Fibroblast of lung (primary cell): ENCODE results near the gene IL18RAP. TPM values are rescaled to one million over a fixed set of nuclear protein-coding genes. Genes with fewer than 3 reads are reported as not detected.

Experiments used
- DNase-seq, 2 donors: peaks; one replicate each; pipeline versions ENCODE4 v3.0.0 to v3.0.0-alpha.2; 2010; ENCODE audit warnings: low read depth in 2 of 2
- H2AFZ ChIP-seq: 2 replicates; pipeline ENCODE4 v1.5.1; 2012; ENCODE audit warnings: low read length, control low read depth, inconsistent platforms
- H3K27ac ChIP-seq: 2 replicates; pipeline ENCODE4 v1.5.1; 2011; ENCODE audit warnings: low read length, control low read depth; ENCODE audit not compliant: insufficient read depth
- H3K27me3 ChIP-seq: 2 replicates; pipeline ENCODE4 v1.5.1; 2011; ENCODE audit warnings: mild to moderate bottlenecking, low read length; ENCODE audit not compliant: control insufficient read depth, insufficient read depth
- H3K36me3 ChIP-seq: 2 replicates; pipeline ENCODE4 v1.5.1; 2011; ENCODE audit warnings: low read length; ENCODE audit not compliant: control insufficient read depth, insufficient read depth
- H3K4me1 ChIP-seq: 2 replicates; pipeline ENCODE4 v1.5.1; 2011; ENCODE audit warnings: low read length; ENCODE audit not compliant: control insufficient read depth, insufficient read depth; ENCODE audit errors: extremely low read depth
- H3K4me2 ChIP-seq: 2 replicates; pipeline ENCODE4 v1.5.1; 2011; ENCODE audit warnings: low read length, control low read depth; ENCODE audit not compliant: insufficient read depth; ENCODE audit errors: extremely low read depth
- H3K4me3 ChIP-seq, 4 experiments: fragments of 200-600 bp in 1 of 4; sonication (generic) in 1 of 4; replicated peaks in 1 of 4; 2 replicates each; pipeline ENCODE4 v1.5.1; 2011 to 2016; ENCODE audit warnings: low read length in 4 of 4, low read depth in 3 of 4, mild to moderate bottlenecking in 3 of 4, control low read depth in 2 of 4, inconsistent platforms in 1 of 4, mixed read lengths in 1 of 4; ENCODE audit not compliant: insufficient read depth in 1 of 4; ENCODE audit errors: control extremely low read depth in 1 of 4
- H3K79me2 ChIP-seq: 2 replicates; pipeline ENCODE4 v1.5.1; 2012; ENCODE audit warnings: mild to moderate bottlenecking, low read length, inconsistent platforms; ENCODE audit not compliant: control insufficient read depth, insufficient read depth
- H3K9ac ChIP-seq: 2 replicates; pipeline ENCODE4 v1.5.1; 2011; ENCODE audit warnings: mild to moderate bottlenecking, low read length, control low read depth; ENCODE audit not compliant: insufficient read depth
- H3K9me3 ChIP-seq: 2 replicates; pipeline ENCODE4 v1.5.1; 2012; ENCODE audit warnings: low read depth, low read length; ENCODE audit not compliant: control insufficient read depth, insufficient read depth
- H4K20me1 ChIP-seq: 2 replicates; pipeline ENCODE4 v1.5.1; 2011; ENCODE audit warnings: low read length; ENCODE audit not compliant: control insufficient read depth, insufficient read depth; ENCODE audit errors: extremely low read depth
- EZH2 ChIP-seq: IDR thresholded peaks from 2 replicates; pipeline ENCODE4 v1.5.1; 2012; ENCODE audit warnings: low read length, control low read depth, mild to moderate bottlenecking; ENCODE audit errors: missing control alignments
- polyA plus RNA-seq, 2 donors: library from polyadenylated mRNA; depleted of rRNA in 1 of 2; stranded (reverse) in 1 of 2; unstranded in 1 of 2; fragments of >200 nt; gene quantifications; 2 replicates each; pipeline ENCODE4 v1.2.1, GENCODE V29; 2011 to 2012; ENCODE audit warnings: missing spikeins in 1 of 2
- total RNA-seq: library from RNA; depleted of rRNA; stranded (reverse); fragments of >200 nt; gene quantifications from 2 replicates; pipeline ENCODE4 v1.2.1, GENCODE V29; 2014
- TF ChIP-seq, protein P1 (sequence below), 2 donors: IDR thresholded peaks in 1 of 2; conservative IDR thresholded peaks in 1 of 2; 1 replicate in 1 of 2; 2 replicates in 1 of 2; pipeline ENCODE4 v1.5.1; 2011 to 2012; ENCODE audit warnings: low read length in 2 of 2, control low read depth in 1 of 2, inconsistent platforms in 1 of 2, low read depth in 1 of 2, mild to moderate bottlenecking in 1 of 2

IL18RAP gene
- total and polyA plus RNA-seq, 2 donors (not counting 1 experiment from before 2014, with no cell fraction given) = not detected

DNA sequence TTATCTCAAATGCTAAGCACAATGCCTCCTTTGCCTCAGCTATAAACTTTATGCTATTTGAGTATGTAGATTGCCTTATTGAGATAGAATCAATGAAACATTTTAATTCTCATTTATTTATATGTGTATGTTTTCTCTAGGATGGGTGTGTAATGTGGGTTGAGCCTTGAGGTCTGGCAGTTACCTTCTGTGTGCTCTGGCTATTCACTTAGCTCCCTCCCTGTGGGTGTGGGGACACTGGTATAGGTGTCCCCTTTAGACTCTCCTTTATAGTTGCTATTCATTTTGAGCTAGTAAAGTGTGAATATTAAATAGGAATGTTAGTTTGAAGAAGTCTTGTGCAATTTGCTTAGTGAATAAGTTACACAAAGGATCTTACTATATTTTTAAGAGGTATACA, 51.8 kb downstream of the IL18RAP start:
- Histone ChIP-seq H3K4me3 (no peak overlapping the region), H3K27ac (no peak overlapping the region), H3K9me3 (no peaks in the 10 kb centered on the region), H3K4me2 (no peak overlapping the region), H2AFZ (no peak overlapping the region), H3K36me3 (no peaks in the 10 kb centered on the region), H3K79me2 (no peaks in the 10 kb centered on the region), H4K20me1 (no peaks in the 10 kb centered on the region), H3K27me3 (peaks cover 2% of the 10 kb centered on the region), H3K9ac (no peak overlapping the region), H3K4me1 (no peaks in the 10 kb centered on the region)
- TF ChIP-seq, protein P1, sequence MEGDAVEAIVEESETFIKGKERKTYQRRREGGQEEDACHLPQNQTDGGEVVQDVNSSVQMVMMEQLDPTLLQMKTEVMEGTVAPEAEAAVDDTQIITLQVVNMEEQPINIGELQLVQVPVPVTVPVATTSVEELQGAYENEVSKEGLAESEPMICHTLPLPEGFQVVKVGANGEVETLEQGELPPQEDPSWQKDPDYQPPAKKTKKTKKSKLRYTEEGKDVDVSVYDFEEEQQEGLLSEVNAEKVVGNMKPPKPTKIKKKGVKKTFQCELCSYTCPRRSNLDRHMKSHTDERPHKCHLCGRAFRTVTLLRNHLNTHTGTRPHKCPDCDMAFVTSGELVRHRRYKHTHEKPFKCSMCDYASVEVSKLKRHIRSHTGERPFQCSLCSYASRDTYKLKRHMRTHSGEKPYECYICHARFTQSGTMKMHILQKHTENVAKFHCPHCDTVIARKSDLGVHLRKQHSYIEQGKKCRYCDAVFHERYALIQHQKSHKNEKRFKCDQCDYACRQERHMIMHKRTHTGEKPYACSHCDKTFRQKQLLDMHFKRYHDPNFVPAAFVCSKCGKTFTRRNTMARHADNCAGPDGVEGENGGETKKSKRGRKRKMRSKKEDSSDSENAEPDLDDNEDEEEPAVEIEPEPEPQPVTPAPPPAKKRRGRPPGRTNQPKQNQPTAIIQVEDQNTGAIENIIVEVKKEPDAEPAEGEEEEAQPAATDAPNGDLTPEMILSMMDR (conservative IDR thresholded peaks at IDR 0.05 in 1 of 2, IDR thresholded peaks at IDR 0.05 in 1 of 2; ENCODE audit: low read depth in 1 of 2, low read length in 2 of 2) = no peak
- no peak for TF ChIP-seq EZH2
- no peak for DNase-seq

DNA sequence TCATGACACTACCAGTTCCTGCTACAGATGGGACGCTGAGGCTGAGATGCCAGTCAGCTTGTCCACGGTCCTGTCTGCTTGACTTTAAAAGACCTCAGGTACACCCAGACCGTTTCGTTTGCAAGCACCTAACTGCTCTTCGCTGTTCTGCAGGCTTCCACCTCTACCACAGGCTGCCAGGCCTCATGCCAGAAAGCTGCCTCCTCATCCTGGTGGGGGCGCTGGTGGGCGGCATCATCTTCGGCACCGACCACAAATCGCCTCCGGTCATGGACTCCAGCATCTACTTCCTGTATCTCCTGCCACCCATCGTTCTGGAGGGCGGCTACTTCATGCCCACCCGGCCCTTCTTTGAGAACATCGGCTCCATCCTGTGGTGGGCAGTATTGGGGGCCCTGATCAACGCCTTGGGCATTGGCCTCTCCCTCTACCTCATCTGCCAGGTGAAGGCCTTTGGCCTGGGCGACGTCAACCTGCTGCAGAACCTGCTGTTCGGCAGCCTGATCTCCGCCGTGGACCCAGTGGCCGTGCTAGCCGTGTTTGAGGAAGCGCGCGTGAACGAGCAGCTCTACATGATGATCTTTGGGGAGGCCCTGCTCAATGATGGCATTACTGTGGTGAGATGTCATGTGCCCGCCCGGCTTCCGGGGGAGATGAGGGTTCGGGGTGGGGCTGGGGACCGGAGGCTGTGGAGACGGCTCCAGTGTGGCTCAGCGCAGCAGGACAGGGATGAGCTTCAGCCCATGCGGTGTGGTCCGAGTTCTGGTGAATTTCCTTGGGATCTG, 55.9 kb downstream of the IL18RAP start:
- TF ChIP-seq EZH2 = no peak
- TF ChIP-seq, protein P1 (conservative IDR thresholded peaks at IDR 0.05 in 1 of 2, IDR thresholded peaks at IDR 0.05 in 1 of 2; ENCODE audit: low read depth in 1 of 2, low read length in 2 of 2) = no peak
- no peak overlapping the region for H2AFZ ChIP-seq
- H3K4me1 ChIP-seq = no peaks in the 10 kb centered on the region

DNA sequence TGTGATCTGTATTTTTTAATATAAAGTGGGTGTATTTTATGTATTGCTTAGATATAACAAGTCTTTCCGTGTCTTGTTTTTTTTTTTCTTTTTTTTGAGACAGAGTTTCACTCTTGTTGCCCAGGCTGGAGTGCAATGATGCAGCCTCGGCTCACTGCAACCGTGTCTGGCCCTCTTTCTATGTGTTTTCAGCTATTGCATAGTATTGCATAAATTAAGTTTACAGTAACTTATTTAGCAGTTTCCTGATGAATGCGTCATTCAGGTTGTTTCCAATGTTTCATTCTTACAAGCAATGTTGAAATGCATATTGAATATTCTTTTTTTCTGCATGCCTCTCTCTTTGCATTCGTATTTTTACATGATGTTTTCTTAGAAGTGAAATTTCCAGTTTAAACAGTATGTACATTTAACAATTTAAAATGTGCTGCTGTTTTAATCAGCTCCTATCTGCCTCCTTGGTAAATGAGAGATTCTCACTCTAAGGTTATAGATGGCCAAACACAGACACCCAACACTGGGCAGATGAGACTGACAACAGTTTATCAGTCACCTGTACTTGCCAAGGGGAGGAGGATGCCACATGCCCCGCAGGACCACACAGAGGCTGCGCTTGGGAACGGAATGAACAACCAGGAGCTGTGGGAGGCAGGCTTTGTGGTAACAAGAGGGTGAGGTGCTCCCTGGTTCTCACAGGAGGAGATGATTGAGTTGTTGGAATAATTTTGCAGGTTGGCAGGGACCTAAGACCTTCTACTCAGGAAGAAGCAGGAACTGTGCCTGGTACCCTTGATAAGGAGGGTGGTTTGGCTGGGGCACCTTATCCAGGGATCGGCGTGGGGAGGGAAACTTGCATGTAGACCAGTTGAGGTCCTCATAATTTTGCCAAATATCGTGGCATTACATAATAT, 57.6 kb downstream of the IL18RAP start:
- H4K20me1 ChIP-seq = no peaks in the 10 kb centered on the region
- H2AFZ ChIP-seq = no peak overlapping the region
- no peak for TF ChIP-seq EZH2
- no peak overlapping the region for H3K9ac ChIP-seq
- DNase-seq = peak in 1 of 2 donors; percentile 47
- H3K4me1 ChIP-seq = no peaks in the 10 kb centered on the region
- H3K79me2 ChIP-seq = no peaks in the 10 kb centered on the region
- H3K36me3 ChIP-seq = no peaks in the 10 kb centered on the region
- no peak overlapping the region for H3K4me2 ChIP-seq
- H3K4me3 ChIP-seq = no peak overlapping the region
- H3K27ac ChIP-seq = no peak overlapping the region
- H3K9me3 ChIP-seq = no peaks in the 10 kb centered on the region
- peaks cover 2% of the 10 kb centered on the region for H3K27me3 ChIP-seq

More for the DNA sequence above, 55.9 kb downstream of the IL18RAP start:
- DNase-seq = no peak
- H3K4me2 ChIP-seq = no peak overlapping the region
- H3K27me3 ChIP-seq = peaks cover 2% of the 10 kb centered on the region
- H3K9ac ChIP-seq = no peak overlapping the region
- no peaks in the 10 kb centered on the region for H4K20me1 ChIP-seq
- no peaks in the 10 kb centered on the region for H3K36me3 ChIP-seq
- H3K4me3 ChIP-seq = no peak overlapping the region
- H3K79me2 ChIP-seq = no peaks in the 10 kb centered on the region
- no peaks in the 10 kb centered on the region for H3K9me3 ChIP-seq
- H3K27ac ChIP-seq = no peak overlapping the region
